NCI-H2081 treated with DMSO at 0.1 percent for 48 hours (cell line): ENCODE measurements around the gene SCGB3A2.

Experiments used
- DNase-seq: peaks from one replicate; lab custom pipeline; 2025; lab: John Stamatoyannopoulos, UW

SCGB3A2 gene

DNA sequence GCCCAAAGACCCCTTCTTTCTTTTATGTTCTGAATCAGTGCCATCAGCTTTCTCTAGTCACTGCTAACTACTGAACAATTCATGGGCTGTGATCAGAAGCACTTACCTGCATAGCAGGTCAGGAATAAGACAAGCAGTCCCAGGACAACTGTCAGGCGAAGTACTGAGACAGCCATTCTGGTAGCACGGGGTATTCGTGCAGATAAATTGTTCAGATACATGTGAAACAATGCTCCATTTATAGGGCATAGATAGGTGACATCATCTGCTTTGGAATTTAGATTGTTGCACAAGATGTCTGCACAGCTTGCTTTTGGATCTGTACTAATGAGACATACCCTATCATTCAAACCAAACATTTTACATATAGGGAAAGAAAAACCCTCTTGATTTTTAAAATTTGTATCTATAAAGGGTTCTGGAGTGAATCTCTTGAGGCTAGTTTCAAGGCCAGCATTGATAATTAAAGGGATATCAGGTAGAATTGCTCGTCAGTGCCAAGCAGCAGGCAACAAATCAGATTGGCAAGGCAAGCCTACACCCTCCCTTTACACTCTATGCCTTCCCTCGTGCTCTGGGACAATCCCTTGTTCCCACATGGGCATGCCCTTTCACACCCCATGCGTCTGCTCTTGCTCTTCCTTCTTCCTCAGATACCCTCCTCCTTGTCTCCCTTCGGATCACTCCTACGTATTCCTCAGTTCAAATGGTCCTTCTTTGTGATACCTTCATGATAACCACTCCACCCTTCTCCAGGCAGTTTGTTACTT, 28.0 kb downstream of the SCGB3A2 start, which contains the start of gene C5orf46:
TSS of gene C5orf46 (minus strand) at position 213 of the 770 bp plus-strand sequence. CDS start at position 176, 37 bp downstream.
- DNase-seq, result no peak

DNA sequence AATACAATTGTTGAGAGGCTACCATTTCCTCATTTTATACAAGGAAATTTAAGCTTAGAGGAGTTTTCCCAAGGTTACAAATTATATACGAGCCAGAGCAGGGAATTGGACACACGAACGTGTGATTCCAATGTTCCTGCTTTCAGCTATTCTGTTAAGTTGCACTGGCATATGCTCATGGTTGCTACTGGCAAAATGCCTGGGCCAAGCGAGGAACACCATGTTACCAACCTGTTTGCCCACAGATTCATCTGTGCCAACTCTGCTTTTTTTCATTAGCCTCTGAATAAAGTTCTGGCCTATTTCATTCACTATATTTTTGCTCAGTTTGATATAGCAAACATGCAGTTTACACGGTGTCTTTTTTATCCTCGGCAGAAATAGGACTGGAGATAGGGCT, 32.9 kb downstream of the SCGB3A2 start:
- no peak for DNase-seq

DNA sequence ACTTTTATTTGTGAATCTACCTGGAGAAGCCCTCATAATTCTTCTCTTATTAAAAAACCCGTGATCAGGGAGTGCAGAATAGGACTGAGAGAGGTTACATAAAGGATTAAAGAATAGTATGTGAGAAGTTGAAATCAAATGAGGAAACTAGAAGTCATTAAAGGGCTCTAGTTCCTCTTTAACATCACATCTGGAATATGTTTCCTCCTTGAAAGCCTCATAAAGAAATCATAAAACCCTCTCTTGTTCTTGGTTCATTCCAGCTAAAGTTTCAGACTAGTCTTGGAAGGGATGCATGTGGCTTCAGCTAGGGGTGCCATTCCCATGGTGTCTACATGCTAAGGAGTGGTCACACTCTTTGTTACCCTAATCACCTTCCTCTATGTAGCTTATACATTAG, 33.5 kb downstream of the SCGB3A2 start:
- no peak for DNase-seq

DNA sequence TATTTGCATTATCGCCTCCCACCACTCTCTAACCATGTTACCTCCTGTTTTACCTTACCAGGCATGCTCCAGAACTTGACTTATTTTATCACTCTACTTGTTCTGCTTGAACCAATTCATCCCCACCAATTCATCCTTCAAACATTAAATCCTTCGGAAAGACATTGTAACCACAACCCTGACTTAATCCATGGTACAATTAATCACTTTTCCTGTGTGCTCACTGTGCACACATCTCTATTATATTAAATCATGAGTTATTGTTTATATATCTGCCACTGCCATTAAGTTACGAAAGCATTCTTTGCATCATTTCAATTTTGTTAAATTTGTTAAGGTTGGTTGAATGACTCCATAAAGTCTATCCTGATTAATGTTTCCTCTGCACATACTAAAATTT, 35.3 kb downstream of the SCGB3A2 start:
- no peak for DNase-seq

DNA sequence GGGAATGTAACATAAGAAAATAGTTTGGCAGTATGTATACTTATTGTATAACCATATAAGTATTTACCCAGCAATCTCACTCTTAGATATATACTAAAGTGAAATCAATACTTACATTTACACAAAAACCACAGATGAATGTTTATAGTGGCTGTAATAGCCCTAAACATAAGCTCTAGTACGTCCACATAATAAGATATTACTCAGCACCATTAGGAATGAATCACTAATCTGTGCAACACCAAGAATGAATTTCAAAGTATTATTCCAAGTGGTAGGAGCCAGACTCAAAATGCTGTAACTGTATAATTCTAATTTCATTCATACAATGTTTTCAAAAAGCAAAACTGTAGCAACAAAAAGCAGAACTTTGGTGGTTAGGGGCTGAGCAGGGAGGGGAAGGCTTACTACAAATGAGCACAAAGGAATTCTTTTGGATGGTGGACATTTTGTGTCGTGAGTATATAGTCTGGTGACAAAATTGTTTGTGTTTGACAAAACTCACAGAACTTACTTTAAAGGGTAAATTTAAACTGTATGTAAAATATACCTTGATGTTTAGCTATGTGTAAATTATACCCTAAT, 39.7 kb downstream of the SCGB3A2 start:
- DNase-seq, result no peak

DNA sequence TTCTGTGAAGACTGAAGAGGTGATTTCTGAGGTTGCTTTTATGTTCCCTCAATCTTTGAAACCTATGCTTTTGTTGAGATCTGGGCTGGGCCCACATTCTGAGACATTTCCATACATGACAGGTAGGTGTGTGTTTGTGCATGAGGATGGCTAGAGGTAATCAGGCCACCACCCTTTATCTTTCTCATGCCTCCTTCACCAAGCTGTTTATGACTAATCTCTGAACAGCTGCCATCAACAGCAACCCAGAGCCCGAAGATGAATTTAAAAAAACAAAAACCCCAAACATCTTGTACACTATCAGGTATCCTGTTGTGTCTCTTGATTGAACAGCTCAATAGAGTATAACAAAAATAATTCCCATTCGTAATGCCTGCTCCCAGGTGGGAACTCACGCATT, 40.4 kb downstream of the SCGB3A2 start:
- no peak for DNase-seq

DNA sequence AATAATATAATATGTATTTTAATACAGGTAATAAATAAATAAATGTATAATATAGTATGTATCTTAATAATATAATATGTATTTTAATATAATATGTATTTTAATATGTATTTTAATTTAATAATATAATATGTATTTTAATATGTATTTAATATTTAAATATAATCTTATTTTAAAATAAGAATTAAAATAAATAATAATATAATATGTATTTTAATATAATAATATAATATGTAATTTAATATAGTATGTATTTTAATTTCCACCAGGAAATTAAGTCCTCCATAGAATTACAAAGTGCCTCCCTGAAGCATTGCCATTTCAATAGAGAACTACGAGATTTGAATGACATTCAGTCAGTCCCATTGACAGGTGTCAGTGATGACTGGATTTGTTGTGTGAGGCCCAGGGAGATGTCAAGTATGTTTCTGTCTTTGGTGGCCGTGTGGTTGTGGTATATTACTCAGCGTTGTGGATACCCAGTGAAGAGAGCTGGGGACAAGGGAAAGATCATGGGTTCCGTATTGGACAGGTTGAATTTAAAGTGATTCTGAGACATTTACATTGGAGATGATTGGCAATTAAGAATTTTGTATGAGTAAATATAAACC, 42.0 kb downstream of the SCGB3A2 start:
- DNase-seq, result no peak

DNA sequence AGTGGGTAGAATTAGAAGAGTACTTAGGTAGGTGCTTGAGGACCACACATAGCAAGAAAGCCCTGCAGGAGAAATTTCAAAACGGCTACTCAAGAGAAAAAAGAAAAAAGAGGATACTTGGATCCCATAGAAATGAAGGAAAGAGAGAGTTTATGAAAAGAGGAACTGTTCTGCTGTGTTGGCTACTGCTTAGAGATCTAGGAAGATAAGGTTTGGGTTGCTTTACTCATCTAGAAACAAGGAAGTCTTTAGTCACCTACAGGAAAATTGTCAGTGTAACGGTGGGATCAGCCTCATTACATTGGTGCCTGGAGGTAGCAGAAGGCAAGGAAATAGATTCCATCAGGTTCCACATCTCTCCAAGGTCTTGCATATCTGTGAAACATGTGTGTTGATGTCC, 42.6 kb downstream of the SCGB3A2 start:
- DNase-seq, result no peak

DNA sequence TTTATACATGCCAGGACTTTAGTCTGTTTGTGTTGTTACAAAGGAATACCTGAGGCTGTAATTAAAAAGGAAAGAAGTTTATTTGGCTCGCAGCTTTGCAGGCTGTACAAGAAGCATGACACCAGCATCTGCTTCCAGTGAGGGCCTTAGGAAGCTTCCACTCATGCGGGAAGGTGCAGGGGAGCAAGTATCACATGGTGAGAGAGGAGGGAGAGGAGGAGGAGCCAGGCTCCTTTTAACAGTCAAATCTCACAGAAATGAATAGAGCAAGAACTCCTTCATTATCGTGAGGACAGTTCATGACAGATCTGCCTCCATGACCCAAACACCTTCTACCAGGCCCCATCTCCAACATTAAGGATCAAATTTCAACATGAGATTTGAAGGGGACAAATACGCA, 46.5 kb downstream of the SCGB3A2 start:
- DNase-seq, result no peak

DNA sequence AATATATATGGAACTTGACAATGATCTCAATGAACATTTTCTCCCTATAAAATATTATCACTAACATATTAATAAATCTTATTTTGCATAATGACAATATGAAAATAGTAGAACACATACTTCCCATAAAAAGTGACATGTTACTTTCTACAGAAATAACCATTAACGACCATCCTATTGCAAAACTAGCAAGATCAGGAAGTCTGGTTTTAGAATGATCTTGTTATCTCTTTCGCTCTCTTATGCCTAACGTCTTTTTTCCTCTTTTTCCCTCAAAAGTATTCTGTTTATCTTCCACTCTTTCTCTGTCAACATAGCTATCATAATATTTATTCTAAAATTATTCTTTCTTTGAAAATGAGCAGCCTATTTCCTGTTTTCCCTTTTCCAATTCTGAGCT, 49.4 kb downstream of the SCGB3A2 start:
- no peak for DNase-seq

DNA sequence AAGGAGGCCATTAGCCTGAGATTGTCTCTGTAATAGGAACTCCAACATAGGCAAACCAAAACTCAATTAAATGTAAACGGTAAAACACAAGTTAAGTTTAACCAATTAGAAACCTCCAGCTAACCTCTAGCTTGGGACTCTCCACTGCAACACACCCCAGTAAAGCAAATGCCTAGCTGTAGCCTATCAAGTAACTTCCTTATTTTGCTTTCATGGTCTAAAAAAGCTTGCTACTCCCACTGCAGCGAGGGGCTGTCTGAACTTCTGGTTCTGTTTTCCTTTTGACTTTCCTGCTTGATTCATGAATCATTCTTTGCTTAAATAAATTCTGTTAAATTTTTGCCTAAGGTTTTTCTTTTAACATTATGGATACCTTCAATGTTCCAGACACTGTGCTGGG, 52.3 kb downstream of the SCGB3A2 start:
- no peak for DNase-seq
